ENCODE results near the gene GPR146.
A peak's percentile ranks its signal among the peaks of the same experiment; 100 is the strongest.

DNA sequence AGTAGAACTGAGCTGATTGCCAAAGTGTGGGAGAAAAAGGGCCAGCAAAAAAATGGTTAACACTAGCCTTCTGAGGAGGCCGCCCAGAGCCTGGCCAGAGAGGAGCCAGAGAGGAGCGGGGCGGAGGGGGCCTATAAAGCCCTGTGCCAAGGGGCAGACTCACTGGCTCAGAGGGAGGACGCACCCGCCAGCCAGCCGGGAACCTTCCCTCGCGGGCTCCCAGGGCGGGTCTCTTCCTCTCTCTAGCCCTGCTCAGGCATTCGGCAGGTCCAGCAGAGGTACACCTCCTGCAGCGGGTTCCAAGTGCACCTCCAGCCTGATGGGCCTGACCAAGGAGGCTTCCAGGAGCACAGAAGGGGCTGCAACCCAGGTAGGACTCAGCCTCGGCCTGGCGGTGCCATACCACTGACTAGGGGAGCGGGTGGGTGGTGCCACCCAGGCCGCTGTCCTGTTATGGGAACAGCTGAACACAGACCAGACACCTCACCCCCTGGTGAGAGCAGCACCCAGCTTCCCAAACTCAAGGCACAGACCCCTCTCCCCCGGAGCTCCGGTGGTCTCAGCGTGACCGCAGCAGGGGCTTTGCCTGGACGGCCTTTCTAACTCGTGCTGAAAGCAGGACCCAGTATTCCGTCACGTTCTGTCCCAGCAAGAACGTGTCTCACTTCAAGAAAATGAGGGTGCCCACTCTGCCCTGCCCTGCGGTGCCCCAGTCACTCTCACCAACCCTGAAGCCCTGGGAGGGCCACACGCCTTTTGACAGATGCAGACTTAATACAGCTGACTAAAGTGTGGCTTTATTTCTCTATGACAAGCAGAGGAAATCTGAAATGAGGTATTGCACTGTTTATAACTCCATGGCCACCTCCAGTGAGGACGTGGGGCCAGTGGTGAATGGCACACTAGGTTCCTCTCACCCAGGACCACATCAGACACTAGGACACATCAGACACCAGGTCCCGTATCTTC, 43.9 kb downstream of the GPR146 start, which contains the start of gene GPER1:
- TF ChIP-seq POLR2A (IDR thresholded peaks at IDR 0.05) (peak; percentile 71), CTCF (IDR thresholded peaks at IDR 0.05) (no peak)

All from right lobe of liver (tissue), 4 donors.